Anterior cingulate cortex (tissue), 58 donors: ENCODE measurements around the gene TUBA1C.
"Not testable (repeated sequence)": the region's sequence is repeated elsewhere in the genome, so short reads cannot be mapped to it uniquely, and the experiment has no call there.

Source experiments
- DNase-seq, 58 donors: peaks; one replicate each; lab custom pipeline; 2025; lab: John Stamatoyannopoulos, UW

Gene TUBA1C

DNA sequence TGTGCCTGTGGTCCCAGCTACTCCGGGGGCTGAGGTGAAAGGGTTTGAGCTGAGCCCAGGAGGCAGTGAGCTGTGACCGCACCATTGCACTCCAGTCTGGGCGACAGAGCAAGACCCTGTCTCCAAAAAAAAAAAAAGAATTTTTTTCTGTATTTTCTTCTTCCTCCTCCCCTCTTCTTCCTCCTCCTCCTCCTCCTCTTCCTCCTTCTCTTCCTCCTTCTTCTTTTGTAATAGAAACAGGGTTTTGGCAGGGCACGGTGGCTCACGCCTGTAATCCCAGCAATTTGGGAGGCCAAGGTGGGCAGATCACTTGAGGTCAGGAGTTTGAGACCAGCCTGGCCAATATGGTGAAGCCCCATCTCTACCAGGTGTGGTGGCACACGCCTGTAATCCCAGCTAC is 15.7 kb downstream of the TUBA1C start:
- DNase-seq: not testable (repeated sequence)

DNA sequence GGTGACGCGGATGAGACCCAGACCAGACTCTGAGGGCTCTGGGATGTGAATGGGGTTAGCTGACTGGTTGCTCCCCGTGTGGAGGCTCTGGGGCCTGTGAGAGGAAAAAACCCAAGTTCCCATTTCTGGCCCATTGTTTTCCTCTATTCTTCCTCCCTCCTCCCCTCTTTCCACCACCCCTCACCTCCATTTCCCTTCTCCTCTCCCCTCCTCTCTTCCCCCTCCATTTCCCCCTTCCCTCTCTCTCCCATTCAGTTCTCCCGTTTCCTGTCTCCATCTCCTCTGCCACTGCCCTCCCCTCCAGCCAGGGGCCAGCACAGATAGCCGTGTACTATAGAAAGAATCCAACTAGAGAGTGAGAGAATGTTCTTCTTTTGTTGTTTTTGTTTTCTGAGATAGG is 17.4 kb downstream of the TUBA1C start:
- DNase-seq: no peak

DNA sequence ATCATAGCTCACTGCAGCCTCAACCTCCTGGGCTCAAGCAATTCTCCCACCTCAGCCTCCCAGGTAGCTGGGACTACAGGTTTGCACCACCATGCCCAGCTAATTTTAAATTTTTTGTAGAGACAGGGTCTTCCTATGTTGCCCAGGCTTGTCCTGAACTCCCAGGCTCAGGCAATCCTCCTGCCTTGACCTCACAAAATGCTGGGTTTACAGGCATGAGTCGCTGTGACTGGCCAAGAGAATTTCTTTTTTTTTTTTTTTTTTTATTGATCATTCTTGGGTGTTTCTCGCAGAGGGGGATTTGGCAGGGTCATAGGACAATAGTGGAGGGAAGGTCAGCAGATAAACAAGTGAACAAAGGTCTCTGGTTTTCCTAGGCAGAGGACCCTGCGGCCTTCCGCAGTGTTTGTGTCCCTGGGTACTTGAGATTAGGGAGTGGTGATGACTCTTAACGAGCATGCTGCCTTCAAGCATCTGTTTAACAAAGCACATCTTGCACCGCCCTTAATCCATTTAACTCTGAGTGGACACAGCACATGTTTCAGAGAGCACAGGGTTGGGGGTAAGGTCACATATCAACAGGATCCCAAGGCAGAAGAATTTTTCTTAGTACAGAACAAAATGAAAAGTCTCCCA is 18.0 kb downstream of the TUBA1C start:
- not testable (repeated sequence) for DNase-seq

DNA sequence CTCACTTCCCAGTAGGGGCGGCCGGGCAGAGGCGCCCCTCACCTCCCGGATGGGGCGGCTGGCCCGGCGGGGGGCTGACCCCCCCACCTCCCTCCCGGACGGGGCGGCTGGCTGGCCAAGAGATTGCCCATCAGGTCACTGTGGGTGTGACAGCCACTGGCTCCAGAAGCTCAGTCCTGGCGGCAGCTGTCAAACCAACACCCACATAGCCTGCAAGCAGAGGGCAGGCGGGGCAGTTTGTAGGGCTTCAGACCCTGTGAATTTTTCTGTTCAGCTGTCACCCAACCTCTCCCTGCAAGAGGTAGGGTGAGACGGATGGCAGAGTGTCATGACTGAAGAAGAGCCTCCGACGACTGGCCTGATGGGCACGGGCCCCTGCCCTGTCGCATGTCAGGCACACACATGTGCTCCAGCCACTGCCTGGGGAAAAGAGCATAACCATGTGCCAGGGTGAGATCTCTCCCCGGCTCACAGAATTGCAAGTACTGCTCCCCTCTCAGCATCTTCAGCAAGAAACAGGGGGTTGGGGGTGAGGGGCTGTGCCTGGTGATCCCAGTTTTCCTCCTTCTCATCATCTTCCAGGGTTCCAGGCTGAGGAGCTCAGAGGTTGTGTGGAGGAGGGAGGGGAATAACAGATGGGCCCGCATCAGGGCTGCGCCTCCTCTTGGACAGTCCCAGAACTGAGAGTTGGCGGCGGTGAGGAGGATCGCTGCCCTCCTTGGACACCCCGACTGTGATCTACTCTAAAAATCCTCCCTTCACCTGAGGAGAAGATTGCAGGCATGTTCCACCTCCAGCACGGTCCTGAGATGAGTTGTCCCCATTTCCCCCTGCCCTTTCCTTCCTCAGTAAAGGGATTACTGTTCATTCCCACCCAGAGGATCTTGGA is 18.9 kb downstream of the TUBA1C start:
- no peak for DNase-seq

DNA sequence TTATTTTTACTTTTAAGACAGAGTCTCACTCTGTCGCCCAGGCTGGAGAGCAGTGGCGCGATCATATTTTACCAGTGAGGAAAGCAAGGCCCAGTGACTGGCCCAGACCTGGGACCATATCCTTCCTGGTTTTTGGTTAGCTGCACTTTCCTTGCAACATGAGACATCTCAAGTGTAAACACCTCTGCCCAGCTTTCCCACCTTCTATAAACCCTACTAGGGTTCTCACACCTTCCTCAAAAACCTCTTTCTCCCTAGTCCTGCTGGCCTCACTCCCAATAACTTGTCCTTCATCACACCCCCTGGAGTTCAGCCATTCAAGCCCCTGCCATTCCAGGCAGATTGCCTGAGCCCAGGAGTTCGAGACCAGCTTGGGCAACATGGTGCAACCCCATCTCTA is 19.8 kb downstream of the TUBA1C start:
- DNase-seq: no peak

DNA sequence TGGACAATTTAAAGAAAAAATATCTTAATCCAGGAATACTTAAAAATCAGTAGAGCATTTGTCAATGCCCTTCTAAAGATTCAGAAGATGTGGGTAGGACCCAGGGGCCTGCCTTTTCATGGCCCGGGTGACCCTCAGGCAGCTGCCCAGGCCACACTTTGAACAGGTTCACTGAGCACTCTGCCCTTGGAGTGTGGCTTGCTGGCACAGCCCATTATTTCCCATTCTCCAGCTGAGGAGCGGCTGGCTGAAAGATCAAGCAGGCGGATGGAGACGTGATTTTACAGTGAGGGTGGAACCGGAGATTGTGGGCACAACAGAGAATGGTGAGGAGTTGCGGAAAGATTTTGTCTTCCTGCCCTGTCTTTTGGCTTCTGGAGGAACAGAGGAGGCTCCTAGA is 23.0 kb downstream of the TUBA1C start:
- DNase-seq: no peak

DNA sequence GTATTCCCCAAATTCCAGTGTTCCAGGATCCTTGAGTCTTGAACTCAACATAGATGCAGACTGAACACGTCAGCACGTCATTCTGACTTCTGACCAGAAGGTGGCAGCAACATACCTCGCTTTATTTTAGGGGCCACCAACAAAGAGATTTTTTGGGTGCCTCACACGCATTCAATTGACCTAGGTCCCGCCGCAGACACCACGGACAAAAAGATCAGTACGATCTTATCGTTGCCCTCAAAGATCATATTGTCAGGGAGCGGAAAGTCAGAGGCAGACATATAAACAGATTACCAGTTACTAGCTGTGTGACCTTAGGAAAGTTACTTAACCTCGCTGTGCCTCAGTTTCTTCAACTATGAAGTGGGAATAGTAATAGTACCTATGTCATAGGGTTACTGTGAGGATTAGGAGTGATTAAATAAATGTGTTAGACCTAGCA is 23.6 kb downstream of the TUBA1C start:
- DNase-seq: peak in 34 of 58 donors; percentile 3 to 51 (median 18)

DNA sequence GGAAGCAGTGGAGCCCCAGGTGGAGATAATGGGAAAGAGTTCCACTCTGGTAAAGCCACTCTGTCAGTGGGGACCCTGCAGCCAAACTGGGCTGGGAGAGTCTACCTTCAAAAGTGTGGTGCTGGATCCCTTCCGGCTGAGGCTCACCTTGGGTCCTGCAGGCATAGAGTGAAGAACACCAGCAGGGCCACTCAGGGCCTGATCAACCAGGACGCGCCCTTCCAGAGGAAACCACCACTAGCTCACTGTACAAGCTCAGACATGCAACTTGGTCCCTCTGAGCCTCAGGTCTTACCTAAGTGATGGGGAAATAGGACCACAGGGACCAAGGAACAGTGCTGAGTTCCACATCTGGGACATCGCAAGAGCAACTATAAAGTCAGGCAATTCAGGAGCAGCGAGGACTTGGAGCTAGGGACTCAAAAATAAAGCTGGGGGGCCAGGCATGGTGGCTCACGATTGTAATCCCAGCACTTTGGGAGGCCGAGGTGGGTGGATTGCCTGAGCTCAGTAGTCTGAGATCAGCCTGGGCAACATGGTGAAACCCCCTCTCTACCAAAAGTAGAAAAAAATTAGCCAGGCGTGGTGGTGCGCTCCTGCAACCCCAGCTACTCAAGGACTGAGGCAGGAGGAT is 24.2 kb downstream of the TUBA1C start:
- DNase-seq: no peak

DNA sequence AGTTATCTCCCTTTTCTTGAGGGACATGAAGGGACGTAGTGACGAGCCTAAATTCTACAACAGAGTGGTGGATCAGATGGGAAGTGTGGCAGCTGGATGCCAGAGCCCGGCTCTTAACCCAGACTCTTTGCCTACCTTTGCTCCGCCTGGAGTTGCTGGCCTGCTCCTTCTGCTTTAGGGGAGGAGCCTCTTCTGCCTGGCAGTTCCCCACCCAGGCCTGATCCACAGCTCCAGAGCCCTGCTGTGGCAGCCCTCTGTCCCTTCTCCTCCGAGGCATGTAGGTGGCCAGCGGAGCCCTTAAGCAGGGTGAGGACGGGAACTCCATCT is 27.8 kb downstream of the TUBA1C start:
- no peak for DNase-seq

DNA sequence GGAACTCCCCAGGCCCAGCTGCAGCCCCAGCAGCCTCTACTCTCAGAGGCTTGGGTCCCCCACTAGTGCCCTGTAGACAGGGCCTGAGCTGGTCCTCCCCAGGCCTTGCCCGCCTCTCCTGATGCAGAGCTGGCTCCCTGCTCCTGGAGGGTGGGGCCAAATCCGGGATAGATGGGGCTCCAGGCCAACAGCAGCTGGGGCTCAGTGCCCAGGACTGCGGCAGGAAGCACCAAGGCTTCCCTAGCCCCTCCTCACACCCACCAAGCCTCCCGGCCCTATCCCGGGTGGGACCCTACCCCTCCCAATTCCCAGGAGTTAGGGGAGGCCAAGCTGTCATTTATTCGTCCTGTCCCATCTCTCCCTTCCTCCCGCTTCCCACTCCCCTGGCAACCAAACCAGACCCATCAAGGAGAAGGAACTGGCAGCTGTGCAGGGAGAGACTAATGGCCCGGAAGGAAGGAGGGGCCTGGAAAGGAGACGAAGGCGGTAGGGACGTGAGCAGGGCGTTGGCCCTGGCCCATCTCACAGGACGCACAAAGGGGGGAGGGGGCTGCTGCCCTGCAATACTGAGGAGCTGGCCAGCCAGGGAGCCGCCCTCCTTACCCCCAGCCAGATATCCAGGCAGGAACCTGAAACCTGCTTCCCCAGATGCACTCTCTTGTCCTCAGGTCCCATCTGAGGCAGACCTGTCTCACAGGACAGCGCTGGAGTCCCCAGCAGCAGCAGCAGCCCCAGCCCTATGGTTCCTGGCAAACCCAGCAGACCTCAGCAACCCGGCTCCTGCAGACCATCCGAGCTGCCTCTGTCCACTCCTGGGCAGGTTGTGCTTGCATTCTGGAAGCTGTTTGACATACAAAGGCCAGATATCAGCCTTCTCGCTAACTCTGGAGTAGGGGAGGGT is 28.4 kb downstream of the TUBA1C start:
- DNase-seq: peak in 13 of 58 donors; percentile 1 to 31 (median 11)

DNA sequence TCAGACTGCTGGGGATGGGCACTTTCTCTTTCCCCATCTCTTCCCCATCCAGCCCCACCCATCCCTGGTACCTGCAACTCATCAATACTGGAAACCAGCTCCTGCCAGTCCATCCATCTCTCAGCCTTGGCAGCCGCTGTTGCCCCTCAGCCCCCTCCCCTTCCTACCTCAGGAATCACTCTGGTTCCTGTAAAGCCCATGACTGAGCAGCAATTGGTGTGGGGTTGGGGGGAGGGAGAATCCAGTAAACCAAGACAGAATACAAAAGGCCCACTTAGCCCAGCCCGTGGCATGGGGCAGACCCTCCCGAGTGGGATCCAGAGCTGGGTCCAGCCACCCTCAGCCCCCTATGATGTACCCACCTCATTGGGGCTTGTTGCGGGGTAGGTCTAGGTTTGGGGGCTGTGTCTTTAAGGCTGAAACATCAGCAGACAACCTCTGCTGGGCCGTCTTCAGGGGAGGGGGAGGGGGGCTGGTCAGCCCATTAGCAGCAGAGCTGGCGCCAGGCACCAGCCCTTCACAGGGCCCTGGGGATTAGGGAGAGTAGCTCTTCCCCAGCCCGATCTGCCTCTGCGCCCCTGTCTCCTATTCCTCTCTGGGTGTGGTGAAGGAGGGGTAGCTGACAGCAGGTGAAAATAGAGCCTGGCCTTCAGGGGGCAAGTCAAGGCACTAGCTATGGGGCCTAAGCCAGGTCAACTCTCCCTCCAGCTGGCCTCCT is 29.4 kb downstream of the TUBA1C start:
- no peak for DNase-seq

DNA sequence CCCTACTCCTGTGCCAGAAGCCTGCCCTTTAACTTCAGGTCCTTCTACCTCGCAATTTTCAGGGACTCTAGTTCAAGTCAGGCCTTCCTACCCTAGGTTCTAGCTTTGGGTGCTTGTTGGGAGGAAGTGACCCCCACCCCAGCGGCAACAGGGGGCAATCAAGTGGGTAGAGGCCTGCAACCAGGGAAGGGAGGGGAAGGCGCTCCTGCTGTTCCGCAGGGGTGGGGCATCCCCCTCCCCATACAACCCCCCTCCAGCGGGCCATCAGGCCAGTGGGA is 29.9 kb downstream of the TUBA1C start:
- DNase-seq: no peak

DNA sequence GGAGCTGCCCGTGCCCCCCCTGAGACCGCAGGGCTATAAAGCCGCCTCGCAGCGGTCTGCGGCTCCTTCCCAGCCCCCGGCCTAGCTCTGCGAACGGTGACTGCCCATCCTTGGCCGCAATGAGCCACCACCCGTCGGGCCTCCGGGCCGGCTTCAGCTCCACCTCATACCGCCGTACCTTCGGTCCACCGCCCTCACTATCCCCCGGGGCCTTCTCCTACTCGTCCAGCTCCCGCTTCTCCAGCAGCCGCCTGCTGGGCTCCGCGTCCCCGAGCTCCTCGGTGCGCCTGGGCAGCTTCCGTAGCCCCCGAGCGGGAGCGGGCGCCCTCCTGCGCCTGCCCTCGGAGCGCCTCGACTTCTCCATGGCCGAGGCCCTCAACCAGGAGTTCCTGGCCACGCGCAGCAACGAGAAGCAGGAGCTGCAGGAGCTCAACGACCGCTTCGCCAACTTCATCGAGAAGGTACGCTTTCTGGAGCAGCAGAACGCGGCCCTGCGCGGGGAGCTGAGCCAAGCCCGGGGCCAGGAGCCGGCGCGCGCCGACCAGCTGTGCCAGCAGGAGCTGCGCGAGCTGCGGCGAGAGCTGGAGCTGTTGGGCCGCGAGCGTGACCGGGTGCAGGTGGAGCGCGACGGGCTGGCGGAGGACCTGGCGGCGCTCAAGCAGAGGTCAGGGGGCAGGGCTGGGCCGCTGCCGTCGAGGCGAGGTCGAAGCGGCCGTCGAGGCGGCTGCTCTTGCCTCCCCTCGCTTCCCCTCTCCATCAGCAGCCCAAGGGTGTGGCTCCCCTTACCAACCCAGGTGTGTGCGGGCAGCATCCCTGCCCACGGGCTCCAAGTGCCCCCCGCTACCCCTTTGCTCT is 30.4 kb downstream of the TUBA1C start, which contains the start of gene PRPH:
Gene PRPH (plus strand): TSS at position 66 of the 855 bp plus-strand sequence. CDS start 54 bp downstream, at position 120.
- no peak for DNase-seq

DNA sequence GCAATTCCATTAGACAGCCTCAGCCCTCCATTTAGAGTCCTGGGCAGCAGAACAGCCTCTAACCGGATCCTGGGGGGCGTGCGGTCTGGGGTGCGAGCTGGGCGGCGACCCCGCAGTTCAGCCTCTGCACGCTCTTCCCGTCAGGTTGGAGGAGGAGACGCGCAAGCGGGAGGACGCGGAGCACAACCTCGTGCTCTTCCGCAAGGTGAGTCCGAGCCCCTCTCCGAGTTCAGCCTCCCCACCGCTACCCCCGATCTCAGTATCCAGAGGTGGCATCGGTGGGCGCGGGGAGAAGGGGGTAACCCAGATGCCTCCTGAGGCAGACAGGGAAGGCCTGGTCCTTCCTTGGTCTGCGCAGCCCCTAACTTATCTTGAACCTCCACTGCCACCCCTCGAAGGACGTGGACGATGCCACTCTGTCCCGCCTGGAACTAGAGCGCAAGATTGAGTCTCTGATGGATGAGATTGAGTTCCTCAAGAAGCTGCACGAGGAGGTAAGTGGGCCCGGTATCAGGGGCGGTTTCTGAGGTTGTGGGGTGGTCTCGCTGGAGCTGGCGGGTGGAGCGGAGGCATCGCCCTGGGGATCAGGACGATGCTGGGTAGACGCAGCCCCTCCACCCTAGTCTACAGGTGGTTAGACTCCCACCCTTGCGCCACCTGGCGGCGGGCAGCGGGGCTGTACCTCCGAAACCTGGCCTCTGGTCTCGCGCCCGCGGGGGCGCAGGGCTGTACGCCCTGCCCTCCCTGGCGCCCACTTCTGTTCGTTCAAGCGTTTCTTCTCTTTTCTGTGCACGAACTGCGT is 31.4 kb downstream of the TUBA1C start:
- DNase-seq: no peak

DNA sequence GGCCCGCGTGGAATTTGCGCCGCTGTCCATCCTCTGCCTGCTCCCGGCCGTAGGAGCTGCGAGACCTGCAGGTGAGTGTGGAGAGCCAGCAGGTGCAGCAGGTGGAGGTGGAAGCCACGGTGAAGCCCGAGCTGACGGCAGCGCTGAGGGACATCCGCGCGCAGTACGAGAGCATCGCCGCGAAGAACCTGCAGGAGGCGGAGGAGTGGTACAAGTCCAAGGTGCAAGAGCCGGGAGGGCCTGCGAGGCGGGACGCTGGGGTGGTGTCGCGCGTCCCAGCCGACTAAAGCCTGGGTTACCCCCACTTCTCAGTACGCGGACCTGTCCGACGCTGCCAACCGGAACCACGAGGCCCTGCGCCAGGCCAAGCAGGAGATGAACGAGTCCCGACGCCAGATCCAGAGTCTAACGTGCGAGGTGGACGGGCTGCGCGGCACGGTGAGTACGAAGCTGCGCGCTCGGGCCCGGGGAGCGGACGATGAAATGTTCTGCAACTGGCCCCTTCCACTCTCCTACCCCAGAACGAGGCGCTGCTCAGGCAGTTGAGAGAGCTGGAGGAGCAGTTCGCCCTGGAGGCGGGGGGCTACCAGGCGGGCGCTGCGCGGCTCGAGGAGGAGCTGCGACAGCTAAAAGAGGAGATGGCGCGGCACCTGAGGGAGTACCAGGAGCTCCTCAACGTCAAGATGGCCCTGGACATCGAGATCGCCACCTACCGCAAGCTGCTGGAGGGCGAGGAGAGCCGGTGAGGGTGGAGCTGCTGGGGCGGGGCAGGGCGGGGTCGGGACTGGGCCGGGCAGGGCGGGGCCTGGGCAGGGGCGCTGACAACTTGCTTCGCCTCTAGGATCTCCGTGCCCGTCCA is 32.2 kb downstream of the TUBA1C start:
- no peak for DNase-seq

DNA sequence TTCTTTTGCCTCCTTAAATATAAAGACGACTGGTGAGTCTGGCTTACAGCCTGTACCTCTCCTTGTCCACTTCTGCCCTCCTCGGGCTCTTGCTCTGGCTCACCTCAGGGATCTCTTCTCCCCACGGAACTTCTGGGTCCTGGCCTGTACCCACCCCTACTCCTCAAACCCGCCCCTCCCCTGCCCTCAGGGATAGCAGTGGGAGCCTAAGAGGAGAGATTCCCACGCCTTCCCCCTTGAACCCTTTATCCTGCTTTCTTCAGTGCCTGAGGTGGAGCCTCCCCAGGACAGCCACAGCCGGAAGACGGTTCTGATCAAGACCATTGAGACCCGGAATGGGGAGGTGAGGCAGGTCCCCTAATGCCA is 32.8 kb downstream of the TUBA1C start:
- no peak for DNase-seq

DNA sequence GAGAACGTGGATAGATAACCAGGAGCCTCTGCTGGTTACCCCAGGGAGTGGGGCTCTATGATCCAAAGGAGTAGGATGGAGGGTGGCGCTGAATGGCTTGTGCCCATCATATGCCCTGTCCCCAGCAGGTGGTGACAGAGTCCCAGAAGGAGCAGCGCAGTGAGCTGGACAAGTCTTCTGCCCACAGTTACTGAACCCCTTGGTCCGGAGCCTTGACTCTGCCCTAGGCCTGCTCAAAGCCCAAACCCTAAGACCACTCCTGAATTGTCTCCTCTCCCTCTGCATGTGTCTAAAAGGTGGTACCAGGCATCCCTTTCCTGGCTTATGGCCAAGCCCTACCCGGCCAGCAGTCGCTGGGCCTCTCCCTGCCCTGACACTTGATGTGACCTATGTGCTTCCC is 33.3 kb downstream of the TUBA1C start:
- DNase-seq: no peak
